Activated naive CD8-positive, alpha-beta T cell (primary cell): ENCODE data around the gene LHFPL2.

Experiments used
- H3K27ac Mint-ChIP-seq: one replicate; pipeline ENCODE4 v1.8.0; 2021; ENCODE audit warnings: mixed read lengths
- H3K27me3 Mint-ChIP-seq: one replicate; pipeline ENCODE4 v1.8.0; 2021; ENCODE audit warnings: mixed read lengths
- H3K36me3 Mint-ChIP-seq: one replicate; pipeline ENCODE4 v1.8.0; 2021; ENCODE audit warnings: mixed read lengths
- H3K4me1 Mint-ChIP-seq: one replicate; pipeline ENCODE4 v1.8.0; 2021; ENCODE audit warnings: low read depth, mixed read lengths
- H3K4me3 Mint-ChIP-seq: one replicate; pipeline ENCODE4 v1.8.0; 2021; ENCODE audit warnings: mild to moderate bottlenecking, mixed read lengths
- H3K9me3 Mint-ChIP-seq: one replicate; pipeline ENCODE4 v1.8.0; 2021; ENCODE audit warnings: low read depth, mixed read lengths

LHFPL2 gene

GRCh38 chr5:78449103-78449502 is 199.5 kb downstream of the LHFPL2 start:
- Mint-ChIP-seq H3K36me3 (peaks cover 26% of the 10 kb centered on the region), H3K4me3 (no peak overlapping the region), H3K4me1 (no peaks in the 10 kb centered on the region), H3K9me3 (peaks cover 5% of the 10 kb centered on the region), H3K27ac (no peak overlapping the region), H3K27me3 (no peaks in the 10 kb centered on the region)

DNA sequence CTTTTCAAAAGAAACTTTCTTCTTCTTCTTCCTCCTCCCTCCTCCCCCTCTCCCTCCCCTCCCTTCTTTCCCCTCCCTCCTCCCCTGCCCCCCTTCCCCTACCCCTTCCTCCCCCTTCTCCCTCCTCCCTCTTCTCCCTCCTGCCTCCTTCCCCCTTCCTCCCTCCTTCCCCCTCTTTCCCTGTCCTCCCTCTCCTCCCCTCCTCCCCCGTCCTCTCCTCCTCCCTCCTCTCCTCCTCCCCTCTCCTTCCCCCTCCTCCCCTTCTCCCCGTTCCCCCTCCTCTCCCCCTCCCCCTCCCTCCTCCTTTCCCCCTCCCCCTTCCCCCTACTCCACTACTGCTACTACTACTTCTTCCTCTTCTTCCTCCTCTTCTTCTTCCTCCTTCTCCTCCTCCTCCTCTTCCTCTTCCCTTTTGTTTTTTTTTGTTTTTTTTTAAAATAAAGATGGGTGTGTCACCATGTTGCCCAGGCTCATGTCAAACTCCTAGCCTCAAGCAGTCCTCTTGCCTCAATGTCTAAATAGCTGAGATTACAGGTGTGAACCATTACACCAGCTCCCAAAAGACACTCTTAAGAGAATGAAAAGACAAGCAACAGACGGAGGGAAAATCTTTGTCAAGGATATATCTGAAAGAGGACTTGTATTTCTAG is 200.7 kb downstream of the LHFPL2 start:
- H3K9me3 Mint-ChIP-seq = peaks cover 5% of the 10 kb centered on the region
- H3K36me3 Mint-ChIP-seq = peaks cover 32% of the 10 kb centered on the region
- H3K27me3 Mint-ChIP-seq = no peaks in the 10 kb centered on the region
- H3K27ac Mint-ChIP-seq = no peak overlapping the region
- H3K4me1 Mint-ChIP-seq = no peaks in the 10 kb centered on the region
- no peak overlapping the region for H3K4me3 Mint-ChIP-seq
